Measurements from ENCODE around the gene SNIP1.
"Not testable (repeated sequence)": the region's sequence is repeated elsewhere in the genome, so short reads cannot be mapped to it uniquely, and the experiment has no call there.

Gene SNIP1

GRCh38 chr1:37564892-37565291 is 10.8 kb upstream of the SNIP1 start:
- H3K27ac ChIP-seq, result no peak overlapping the region
- DNase-seq (ENCODE audit: low spot score), result no peak
- TF ChIP-seq CTCF (IDR thresholded peaks at IDR 0.05), result no peak
- H3K4me3 ChIP-seq, result no peak overlapping the region

- no peak for DNase-seq (ENCODE audit: low spot score)
- Histone ChIP-seq H3K27ac (no peak overlapping the region), H3K4me3 (no peak overlapping the region)
- TF ChIP-seq CTCF (IDR thresholded peaks at IDR 0.05), result no peak
These were observed 8.9 kb upstream of the SNIP1 start for GRCh38 chr1:37562984-37563383.

- DNase-seq (ENCODE audit: low spot score), result no peak
- Histone ChIP-seq H3K4me3 (no peak overlapping the region), H3K27ac (no peak overlapping the region)
- no peak for TF ChIP-seq CTCF (IDR thresholded peaks at IDR 0.05)
These were observed 7.3 kb upstream of the SNIP1 start for GRCh38 chr1:37561133-37562132.

GRCh38 chr1:37560401-37561132 is 6.5 kb upstream of the SNIP1 start:
- H3K4me3 ChIP-seq, result no peak overlapping the region
- no peak for DNase-seq (ENCODE audit: low spot score)
- H3K27ac ChIP-seq, result no peak overlapping the region
- TF ChIP-seq CTCF (IDR thresholded peaks at IDR 0.05), result no peak

- H3K4me3 ChIP-seq; H3K27ac ChIP-seq; DNase-seq (ENCODE audit: low spot score): not testable (repeated sequence)
These were observed 5.9 kb upstream of the SNIP1 start for GRCh38 chr1:37559957-37560379.

- H3K27ac ChIP-seq, result no peak overlapping the region
- H3K4me3 ChIP-seq, result no peak overlapping the region
- TF ChIP-seq CTCF (IDR thresholded peaks at IDR 0.05), result no peak
- DNase-seq (ENCODE audit: low spot score), result no peak
These were observed 5.0 kb upstream of the SNIP1 start for GRCh38 chr1:37559080-37559479.

GRCh38 chr1:37558411-37558810 is 4.3 kb upstream of the SNIP1 start:
- H3K27ac ChIP-seq, result no peak overlapping the region
- TF ChIP-seq CTCF (IDR thresholded peaks at IDR 0.05), result no peak
- no peak overlapping the region for H3K4me3 ChIP-seq
- no peak for DNase-seq (ENCODE audit: low spot score)

Data from coronary artery (tissue), 2 donors.